ENCODE results near the gene PRND.

- TF ChIP-seq EZH2 (IDR thresholded peaks at IDR 0.05; ENCODE audit: insufficient read depth, low read length) (no peak), CTCF (IDR thresholded peaks at IDR 0.05; ENCODE audit: insufficient read depth, low read depth, low read length) (no peak)
Observed at GRCh38 chr20:4708856-4709255, 12.9 kb upstream of the PRND start.
